ENCODE data around the gene GNPDA1.

GNPDA1 gene

GRCh38 chr5:141992349-141992963, 20.4 kb downstream of the GNPDA1 start:
- no peaks in the 10 kb centered on the region for H3K9me3 ChIP-seq (replicated peaks in 1 of 2; ENCODE audit: control insufficient read depth in 2 of 2, insufficient read depth in 1 of 2, low read depth in 1 of 2, low read length in 2 of 2)
- no peak overlapping the region for H2BK5ac ChIP-seq (ENCODE audit: low read length)
- H3K14ac ChIP-seq (ENCODE audit: low read length), result no peak overlapping the region
- peak; percentile 57 for DNase-seq (ENCODE audit: low spot score)
- H3K9ac ChIP-seq (ENCODE audit: low read depth, low read length, poor library complexity), result no peak overlapping the region
- no peak overlapping the region for H3K18ac ChIP-seq (ENCODE audit: low read length)
- no peak overlapping the region for H3K23ac ChIP-seq (ENCODE audit: low read depth, low read length, poor library complexity)
- no peak overlapping the region for H3K4me2 ChIP-seq (ENCODE audit: insufficient read depth, low read length, poor library complexity, severe bottlenecking)
- no peaks in the 10 kb centered on the region for H3K27me3 ChIP-seq (ENCODE audit: control insufficient read depth in 3 of 3, insufficient read depth in 3 of 3, low read depth in 1 of 3, low read length in 3 of 3)
- H2BK120ac ChIP-seq (ENCODE audit: low read depth, low read length), result no peak overlapping the region
- no peak overlapping the region for H2BK12ac ChIP-seq (ENCODE audit: low read length)
- H3K4ac ChIP-seq (ENCODE audit: low read length), result no peak overlapping the region
- no peak overlapping the region for H2BK15ac ChIP-seq (ENCODE audit: low read length)
- no peak overlapping the region for H3K27ac ChIP-seq (replicated peaks; ENCODE audit: low read length)
- no CpG with 5 or more reads among the region's 2 CpGs for WGBS, 2 donors (ENCODE audit: extremely low coverage in 2 of 2, insufficient read length in 2 of 2, insufficient replicate concordance in 1 of 2)
- no peaks in the 10 kb centered on the region for H3K4me1 ChIP-seq (ENCODE audit: control insufficient read depth in 2 of 2, insufficient read depth in 1 of 2, low read depth in 1 of 2, low read length in 2 of 2)
- no peaks in the 10 kb centered on the region for H3K79me1 ChIP-seq (ENCODE audit: low read depth, low read length)
- H4K91ac ChIP-seq (ENCODE audit: low read depth, low read length, poor library complexity), result no peak overlapping the region
- no peak overlapping the region for H2AFZ ChIP-seq (ENCODE audit: low read length)
- H3K36me3 ChIP-seq (replicated peaks in 1 of 2; ENCODE audit: control insufficient read depth in 2 of 2, insufficient read depth in 2 of 2, low read length in 2 of 2), result peaks cover 0 to 73% of the 10 kb centered on the region in 2 donors
- no peak overlapping the region for H3K4me3 ChIP-seq (ENCODE audit: low read length in 2 of 2)
- H2AK5ac ChIP-seq (ENCODE audit: low read depth, low read length), result no peak overlapping the region
- H4K8ac ChIP-seq (ENCODE audit: low read depth, low read length), result no peak overlapping the region

GRCh38 chr5:141989720-141990119, 23.1 kb downstream of the GNPDA1 start:
- no peak overlapping the region for H3K4me3 ChIP-seq (ENCODE audit: low read length in 2 of 2)

GRCh38 chr5:141986072-141986471, 26.8 kb downstream of the GNPDA1 start:
- Histone ChIP-seq H4K8ac (ENCODE audit: low read depth, low read length) (no peak overlapping the region), H2BK120ac (ENCODE audit: low read depth, low read length) (no peak overlapping the region), H3K14ac (ENCODE audit: low read length) (no peak overlapping the region), H3K18ac (ENCODE audit: low read length) (no peak overlapping the region), H3K9me3 (replicated peaks in 1 of 2; ENCODE audit: control insufficient read depth in 2 of 2, insufficient read depth in 1 of 2, low read depth in 1 of 2, low read length in 2 of 2) (no peaks in the 10 kb centered on the region), H3K4ac (ENCODE audit: low read length) (no peak overlapping the region), H2BK15ac (ENCODE audit: low read length) (no peak overlapping the region), H3K27ac (replicated peaks; ENCODE audit: low read length) (no peak overlapping the region), H3K9ac (ENCODE audit: low read depth, low read length, poor library complexity) (no peak overlapping the region), H4K91ac (ENCODE audit: low read depth, low read length, poor library complexity) (no peak overlapping the region), H2BK5ac (ENCODE audit: low read length) (no peak overlapping the region), H3K4me1 (ENCODE audit: control insufficient read depth in 2 of 2, insufficient read depth in 1 of 2, low read depth in 1 of 2, low read length in 2 of 2) (no peaks in the 10 kb centered on the region), H3K27me3 (ENCODE audit: control insufficient read depth in 3 of 3, insufficient read depth in 3 of 3, low read depth in 1 of 3, low read length in 3 of 3) (no peaks in the 10 kb centered on the region), H2AK5ac (ENCODE audit: low read depth, low read length) (no peak overlapping the region), H3K36me3 (replicated peaks in 1 of 2; ENCODE audit: control insufficient read depth in 2 of 2, insufficient read depth in 2 of 2, low read length in 2 of 2) (peaks cover 9 to 91% of the 10 kb centered on the region in 2 donors), H3K79me1 (ENCODE audit: low read depth, low read length) (no peaks in the 10 kb centered on the region), H3K23ac (ENCODE audit: low read depth, low read length, poor library complexity) (no peak overlapping the region), H3K4me3 (ENCODE audit: low read length in 2 of 2) (no peak overlapping the region), H2BK12ac (ENCODE audit: low read length) (no peak overlapping the region), H2AFZ (ENCODE audit: low read length) (no peak overlapping the region), H3K4me2 (ENCODE audit: insufficient read depth, low read length, poor library complexity, severe bottlenecking) (no peak overlapping the region)
- DNase-seq (ENCODE audit: low spot score), result no peak

More at GRCh38 chr5:141989720-141990119, 23.1 kb downstream of the GNPDA1 start:
- no peak overlapping the region for H2BK12ac ChIP-seq (ENCODE audit: low read length)
- no peak overlapping the region for H3K4ac ChIP-seq (ENCODE audit: low read length)
- H3K18ac ChIP-seq (ENCODE audit: low read length), result no peak overlapping the region
- H3K79me1 ChIP-seq (ENCODE audit: low read depth, low read length), result no peaks in the 10 kb centered on the region
- no peak overlapping the region for H3K9ac ChIP-seq (ENCODE audit: low read depth, low read length, poor library complexity)
- DNase-seq (ENCODE audit: low spot score), result no peak
- H4K91ac ChIP-seq (ENCODE audit: low read depth, low read length, poor library complexity), result no peak overlapping the region
- no peak overlapping the region for H3K23ac ChIP-seq (ENCODE audit: low read depth, low read length, poor library complexity)
- H4K8ac ChIP-seq (ENCODE audit: low read depth, low read length), result no peak overlapping the region
- no peaks in the 10 kb centered on the region for H3K4me1 ChIP-seq (ENCODE audit: control insufficient read depth in 2 of 2, insufficient read depth in 1 of 2, low read depth in 1 of 2, low read length in 2 of 2)
- WGBS, 2 donors (ENCODE audit: extremely low coverage in 2 of 2, insufficient read length in 2 of 2, insufficient replicate concordance in 1 of 2), result no CpG with 5 or more reads among the region's 1 CpG
- peaks cover 7 to 83% of the 10 kb centered on the region in 2 donors for H3K36me3 ChIP-seq (replicated peaks in 1 of 2; ENCODE audit: control insufficient read depth in 2 of 2, insufficient read depth in 2 of 2, low read length in 2 of 2)
- H2BK120ac ChIP-seq (ENCODE audit: low read depth, low read length), result no peak overlapping the region
- no peak overlapping the region for H2BK5ac ChIP-seq (ENCODE audit: low read length)
- H2AK5ac ChIP-seq (ENCODE audit: low read depth, low read length), result no peak overlapping the region
- no peak overlapping the region for H3K4me2 ChIP-seq (ENCODE audit: insufficient read depth, low read length, poor library complexity, severe bottlenecking)
- H2AFZ ChIP-seq (ENCODE audit: low read length), result no peak overlapping the region
- no peaks in the 10 kb centered on the region for H3K27me3 ChIP-seq (ENCODE audit: control insufficient read depth in 3 of 3, insufficient read depth in 3 of 3, low read depth in 1 of 3, low read length in 3 of 3)
- no peaks in the 10 kb centered on the region for H3K9me3 ChIP-seq (replicated peaks in 1 of 2; ENCODE audit: control insufficient read depth in 2 of 2, insufficient read depth in 1 of 2, low read depth in 1 of 2, low read length in 2 of 2)
- no peak overlapping the region for H2BK15ac ChIP-seq (ENCODE audit: low read length)
- no peak overlapping the region for H3K14ac ChIP-seq (ENCODE audit: low read length)
- H3K27ac ChIP-seq (replicated peaks; ENCODE audit: low read length), result no peak overlapping the region

- whole genome bisulfite sequencing, 2 donors (ENCODE audit: extremely low coverage in 2 of 2, insufficient read length in 2 of 2, insufficient replicate concordance in 1 of 2), result no CpG with 5 or more reads among the region's 2 CpGs
Measured at GRCh38 chr5:141982626-141983025, 30.2 kb downstream of the GNPDA1 start.

More at GRCh38 chr5:141982626-141983025, 30.2 kb downstream of the GNPDA1 start:
- no peak overlapping the region for H3K14ac ChIP-seq (ENCODE audit: low read length)
- H3K36me3 ChIP-seq (replicated peaks in 1 of 2; ENCODE audit: control insufficient read depth in 2 of 2, insufficient read depth in 2 of 2, low read length in 2 of 2), result peaks cover 23 to 98% of the 10 kb centered on the region in 2 donors
- no peak for DNase-seq (ENCODE audit: low spot score)
- H3K79me1 ChIP-seq (ENCODE audit: low read depth, low read length), result no peaks in the 10 kb centered on the region
- no peaks in the 10 kb centered on the region for H3K27me3 ChIP-seq (ENCODE audit: control insufficient read depth in 3 of 3, insufficient read depth in 3 of 3, low read depth in 1 of 3, low read length in 3 of 3)
- no peaks in the 10 kb centered on the region for H3K9me3 ChIP-seq (replicated peaks in 1 of 2; ENCODE audit: control insufficient read depth in 2 of 2, insufficient read depth in 1 of 2, low read depth in 1 of 2, low read length in 2 of 2)
- no peak overlapping the region for H3K4ac ChIP-seq (ENCODE audit: low read length)
- no peak overlapping the region for H3K4me2 ChIP-seq (ENCODE audit: insufficient read depth, low read length, poor library complexity, severe bottlenecking)
- no peak overlapping the region for H2BK15ac ChIP-seq (ENCODE audit: low read length)
- no peak overlapping the region for H4K8ac ChIP-seq (ENCODE audit: low read depth, low read length)
- no peak overlapping the region for H3K9ac ChIP-seq (ENCODE audit: low read depth, low read length, poor library complexity)
- no peak overlapping the region for H4K91ac ChIP-seq (ENCODE audit: low read depth, low read length, poor library complexity)
- no peak overlapping the region for H3K27ac ChIP-seq (replicated peaks; ENCODE audit: low read length)
- no peak overlapping the region for H2AK5ac ChIP-seq (ENCODE audit: low read depth, low read length)
- no peak overlapping the region for H2BK5ac ChIP-seq (ENCODE audit: low read length)
- H2BK12ac ChIP-seq (ENCODE audit: low read length), result no peak overlapping the region
- no peak overlapping the region for H3K4me3 ChIP-seq (ENCODE audit: low read length in 2 of 2)
- no peak overlapping the region for H2BK120ac ChIP-seq (ENCODE audit: low read depth, low read length)
- no peaks in the 10 kb centered on the region for H3K4me1 ChIP-seq (ENCODE audit: control insufficient read depth in 2 of 2, insufficient read depth in 1 of 2, low read depth in 1 of 2, low read length in 2 of 2)
- no peak overlapping the region for H2AFZ ChIP-seq (ENCODE audit: low read length)
- no peak overlapping the region for H3K18ac ChIP-seq (ENCODE audit: low read length)
- no peak overlapping the region for H3K23ac ChIP-seq (ENCODE audit: low read depth, low read length, poor library complexity)

All from neuronal stem cell (in vitro differentiated cells).